ENCODE measurements around the gene SLC25A30.
"Not testable (repeated sequence)": the region's sequence is repeated elsewhere in the genome, so short reads cannot be mapped to it uniquely, and the experiment has no call there.

The SLC25A30 gene

GRCh38 chr13:45364876-45365557 is 53.2 kb downstream of the SLC25A30 start:
- no peak for DNase-seq

- DNase-seq = no peak
Observed at GRCh38 chr13:45362939-45363338, 55.2 kb downstream of the SLC25A30 start.

- DNase-seq = no peak
Observed at GRCh38 chr13:45361596-45362206, 56.5 kb downstream of the SLC25A30 start.

- no peak for DNase-seq
Observed at GRCh38 chr13:45356966-45357672, 61.1 kb downstream of the SLC25A30 start.

GRCh38 chr13:45353895-45354294 is 64.3 kb downstream of the SLC25A30 start:
- no peak for DNase-seq

- no peak for DNase-seq
Observed at GRCh38 chr13:45352031-45352430, 66.1 kb downstream of the SLC25A30 start.

- DNase-seq = no peak
Observed at GRCh38 chr13:45350152-45350551, 68.0 kb downstream of the SLC25A30 start.

GRCh38 chr13:45349438-45349837 is 68.7 kb downstream of the SLC25A30 start:
- DNase-seq = no peak

- DNase-seq = not testable (repeated sequence)
Observed at GRCh38 chr13:45344064-45344463, 74.1 kb downstream of the SLC25A30 start.
